ENCODE measurements around the gene MIP.
"Not testable (repeated sequence)": the region's sequence is repeated elsewhere in the genome, so short reads cannot be mapped to it uniquely, and the experiment has no call there.

The MIP gene

DNA sequence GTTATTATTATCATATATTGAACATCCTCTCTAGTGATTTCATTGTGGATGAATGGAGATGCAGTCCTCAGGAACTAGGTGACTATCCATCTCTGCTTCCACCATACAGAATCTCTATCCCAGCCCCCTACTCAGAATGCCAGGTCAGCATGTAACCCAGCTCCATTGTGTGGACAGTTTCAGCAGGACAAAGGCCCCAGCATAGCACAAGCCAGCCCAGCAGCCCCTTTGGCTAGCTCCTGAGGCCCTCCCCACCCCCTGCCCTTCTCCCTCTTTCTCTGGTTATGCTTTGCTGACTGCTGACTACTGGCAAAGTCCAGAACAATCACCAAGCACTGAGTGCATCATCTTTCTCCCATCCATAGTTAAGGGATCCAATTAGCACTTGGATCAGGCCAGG, 8.1 kb upstream of the MIP start:
- no peak for DNase-seq

- no peak for DNase-seq
Measured at GRCh38 chr12:56461235-56462159, 7.0 kb upstream of the MIP start.

DNA sequence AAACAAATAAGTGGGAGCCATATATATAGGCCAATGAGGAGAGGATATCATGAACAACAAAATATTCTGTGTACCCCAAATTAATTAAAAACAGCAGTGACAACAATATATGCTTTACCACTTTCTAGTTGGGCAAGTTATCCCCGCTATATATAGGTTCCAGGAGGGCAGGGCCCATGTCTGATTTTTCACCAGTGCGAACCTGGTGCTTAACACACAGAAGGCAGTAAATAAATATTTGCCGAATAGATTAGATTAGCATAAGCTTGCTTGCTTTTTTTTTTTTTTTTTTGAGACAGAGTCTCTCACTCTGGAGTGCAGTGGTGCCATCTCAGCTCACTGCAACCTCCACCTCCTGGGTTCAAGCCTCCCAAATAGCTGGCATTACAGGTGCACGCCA, 3.4 kb upstream of the MIP start:
- DNase-seq, result peak; percentile 47

GRCh38 chr12:56451147-56451546, 3.3 kb downstream of the MIP start:
- DNase-seq, result no peak

DNA sequence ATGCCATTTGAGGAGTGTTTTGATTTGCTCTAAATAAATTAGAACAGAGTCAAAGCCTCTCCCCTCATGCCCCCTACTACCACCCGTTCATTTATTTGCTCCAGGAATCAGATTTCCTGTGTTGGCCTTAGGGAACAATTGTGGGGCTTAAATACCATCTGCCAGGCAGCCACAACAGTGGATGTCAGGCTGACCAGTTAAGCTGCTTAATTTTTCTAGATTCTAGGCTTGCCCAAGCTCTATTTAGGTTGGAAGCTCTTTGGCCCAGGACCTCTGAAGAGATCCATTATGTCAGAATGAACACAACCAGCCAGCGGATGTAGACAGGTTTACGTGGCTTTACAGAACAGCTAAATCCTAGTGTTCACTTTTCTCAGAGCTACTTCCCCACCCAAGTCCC, 4.2 kb downstream of the MIP start:
- no peak for DNase-seq

DNA sequence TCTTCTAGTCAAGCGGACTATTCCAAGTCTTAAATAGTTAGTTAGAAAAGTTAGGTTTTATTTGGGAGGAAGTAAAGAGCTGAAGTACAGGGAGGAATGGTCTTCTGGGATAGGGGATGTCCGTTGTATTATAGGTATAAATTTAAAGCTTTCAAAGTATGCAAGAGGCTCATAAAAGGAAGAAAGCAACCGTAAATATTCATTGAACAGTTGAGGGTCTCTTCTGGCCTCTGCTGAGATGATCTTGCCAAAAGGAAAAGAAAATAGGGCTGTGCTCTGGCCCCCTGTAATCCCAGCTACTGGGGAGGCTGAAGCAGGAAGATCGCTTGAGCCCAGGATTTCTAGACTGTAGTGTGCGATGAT, 4.9 kb downstream of the MIP start:
- DNase-seq, result peak; percentile 44

GRCh38 chr12:56448860-56449621, 5.4 kb downstream of the MIP start, which contains the start of gene TIMELESS:
TSS of gene TIMELESS (minus strand) at chr12:56449426. CDS start at chr12:56434170, 15,256 bp downstream.
- peak; percentile 97 for DNase-seq

- DNase-seq, result peak; percentile 32
Measured at GRCh38 chr12:56443208-56443607, 11.2 kb downstream of the MIP start.

DNA sequence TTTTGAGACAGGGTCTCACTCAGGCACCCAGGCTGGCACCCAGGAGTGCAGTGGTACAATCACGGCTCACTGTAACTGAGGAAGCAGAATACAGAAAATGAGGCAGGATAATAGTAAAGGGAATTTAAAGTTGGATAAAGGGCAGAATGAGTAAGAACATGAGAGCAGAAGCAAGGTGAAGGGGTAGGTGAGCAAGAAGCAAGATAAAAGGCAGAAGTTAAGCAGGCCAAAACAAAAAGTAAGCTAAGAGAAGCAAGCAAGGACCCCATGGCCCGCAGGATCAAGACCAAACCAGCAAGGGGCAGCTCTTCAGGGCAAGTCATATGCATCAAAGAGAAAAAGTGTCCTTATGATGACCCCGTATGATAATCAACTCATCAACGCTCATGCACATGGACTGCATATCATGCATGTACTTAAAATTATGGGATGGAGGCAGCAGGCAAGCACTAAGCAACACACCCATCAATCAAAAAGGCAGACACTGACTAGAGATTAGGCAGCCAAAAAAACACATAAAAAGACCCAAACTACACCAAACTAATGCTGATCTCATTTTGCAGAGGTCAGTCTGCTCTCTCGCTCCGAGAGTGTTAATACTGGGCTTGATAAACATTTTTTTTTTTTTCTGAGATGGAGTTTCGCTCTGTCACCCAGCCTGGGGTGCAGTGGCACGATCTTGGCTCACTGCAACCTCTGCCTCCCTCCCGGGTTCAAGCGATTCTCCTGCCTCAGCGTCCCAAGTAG, 16.9 kb downstream of the MIP start:
- DNase-seq, result no peak

GRCh38 chr12:56434828-56435227, 19.6 kb downstream of the MIP start:
- no peak for DNase-seq

GRCh38 chr12:56431850-56432249, 22.6 kb downstream of the MIP start:
- DNase-seq, result no peak

DNA sequence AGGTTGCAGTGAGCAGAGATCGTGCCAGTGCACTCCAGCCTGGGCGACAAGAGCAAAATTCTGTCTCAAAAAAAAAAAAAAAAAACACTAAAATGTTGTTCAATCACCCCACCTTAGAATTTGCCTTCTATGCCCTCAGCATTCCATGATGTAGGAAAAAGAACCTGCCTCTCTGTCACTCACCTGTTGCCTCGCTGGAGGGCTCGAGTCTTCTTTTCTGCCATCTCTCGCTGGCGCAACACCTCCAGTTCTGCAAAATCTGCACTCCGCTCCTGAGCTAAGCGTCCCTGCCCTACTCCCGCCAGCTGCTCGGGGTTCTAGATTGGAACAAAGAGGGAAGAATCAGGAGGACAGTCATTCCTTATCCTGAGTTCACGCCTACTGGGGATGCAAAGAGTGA, 23.2 kb downstream of the MIP start:
- no peak for DNase-seq

DNA sequence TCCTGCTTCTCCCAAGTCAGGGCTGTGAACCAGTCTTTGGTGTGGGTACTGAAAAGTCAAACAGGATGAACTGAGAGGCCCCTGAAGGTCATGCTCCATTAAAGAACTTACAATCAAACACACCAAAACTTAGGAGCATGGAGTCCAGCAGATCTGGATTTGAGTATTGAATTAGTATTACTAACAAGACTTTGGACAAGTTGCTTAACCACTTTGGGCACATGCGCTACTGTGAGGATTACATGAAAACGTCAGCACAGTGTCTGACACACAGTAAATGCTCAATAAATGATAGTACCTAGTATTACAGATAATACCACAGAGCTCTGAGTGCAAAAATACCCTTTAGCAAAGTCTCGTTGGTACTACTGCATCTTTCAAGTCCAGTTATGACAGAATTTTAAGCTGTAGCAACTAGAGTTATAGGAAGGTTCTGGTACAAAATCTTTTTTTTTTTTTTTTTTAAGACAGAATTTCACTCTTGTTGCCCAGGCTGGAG, 28.5 kb downstream of the MIP start:
- no peak for DNase-seq

DNA sequence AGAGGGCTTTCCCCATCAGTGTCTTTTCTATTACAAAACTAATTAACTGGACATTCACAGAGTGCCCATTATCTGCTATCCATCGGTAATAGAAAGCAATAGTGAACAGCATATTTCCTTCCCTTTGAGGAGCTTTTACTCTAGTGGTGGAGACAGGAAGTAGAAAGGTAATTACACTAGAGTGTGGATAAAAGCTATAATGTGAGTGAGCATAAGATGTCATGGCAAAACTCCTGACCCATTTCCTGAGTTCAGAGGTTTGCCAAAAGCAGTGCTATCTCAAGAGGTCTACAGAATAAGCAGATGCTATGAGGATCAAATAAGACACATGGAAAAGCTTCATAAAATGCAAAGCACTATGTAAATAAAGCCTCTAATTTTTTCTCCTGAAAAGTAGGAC, 29.3 kb downstream of the MIP start:
- DNase-seq, result no peak

GRCh38 chr12:56420411-56420810, 34.0 kb downstream of the MIP start:
- no peak for DNase-seq

- DNase-seq, result no peak
Measured at GRCh38 chr12:56417739-56418138, 36.7 kb downstream of the MIP start.

DNA sequence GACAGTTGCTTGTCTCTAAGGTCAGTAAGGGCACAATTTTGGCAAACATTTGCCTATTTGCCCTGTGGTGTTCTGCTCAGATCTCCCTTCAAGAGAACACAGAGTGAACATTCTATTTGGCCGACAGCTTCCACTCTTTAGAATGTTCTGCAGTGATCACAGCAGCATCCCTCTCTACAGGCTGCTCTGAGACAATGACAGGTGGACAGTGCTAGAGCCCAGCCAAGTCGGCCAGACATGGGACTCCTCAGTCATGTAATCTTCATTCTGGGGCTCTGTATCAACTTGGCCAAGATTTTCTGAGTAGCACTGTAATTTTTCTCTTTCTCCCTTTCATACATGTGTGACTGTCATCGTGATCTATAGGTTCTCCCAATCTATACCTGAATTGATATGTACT, 40.1 kb downstream of the MIP start:
- no peak for DNase-seq

DNA sequence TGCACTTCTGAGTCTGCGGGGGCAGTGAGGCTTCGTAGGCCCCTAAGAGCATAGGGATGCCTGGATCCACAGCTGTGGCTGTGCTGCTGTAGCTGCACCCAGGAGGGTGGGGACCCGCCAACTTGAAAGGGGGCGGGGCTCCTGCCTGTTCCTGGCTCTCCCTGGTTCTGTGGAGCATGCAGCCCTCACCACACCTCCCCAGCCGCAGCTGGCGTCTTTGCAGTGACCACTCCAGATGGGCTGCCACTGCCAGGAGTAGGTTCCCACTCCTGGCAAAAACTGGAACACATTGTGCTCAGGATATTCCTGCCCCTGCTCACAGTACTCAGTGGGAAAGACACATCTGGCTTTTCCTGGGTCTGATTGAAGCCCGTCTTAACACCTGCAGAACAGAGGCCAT, 41.1 kb downstream of the MIP start:
- DNase-seq, result no peak

DNA sequence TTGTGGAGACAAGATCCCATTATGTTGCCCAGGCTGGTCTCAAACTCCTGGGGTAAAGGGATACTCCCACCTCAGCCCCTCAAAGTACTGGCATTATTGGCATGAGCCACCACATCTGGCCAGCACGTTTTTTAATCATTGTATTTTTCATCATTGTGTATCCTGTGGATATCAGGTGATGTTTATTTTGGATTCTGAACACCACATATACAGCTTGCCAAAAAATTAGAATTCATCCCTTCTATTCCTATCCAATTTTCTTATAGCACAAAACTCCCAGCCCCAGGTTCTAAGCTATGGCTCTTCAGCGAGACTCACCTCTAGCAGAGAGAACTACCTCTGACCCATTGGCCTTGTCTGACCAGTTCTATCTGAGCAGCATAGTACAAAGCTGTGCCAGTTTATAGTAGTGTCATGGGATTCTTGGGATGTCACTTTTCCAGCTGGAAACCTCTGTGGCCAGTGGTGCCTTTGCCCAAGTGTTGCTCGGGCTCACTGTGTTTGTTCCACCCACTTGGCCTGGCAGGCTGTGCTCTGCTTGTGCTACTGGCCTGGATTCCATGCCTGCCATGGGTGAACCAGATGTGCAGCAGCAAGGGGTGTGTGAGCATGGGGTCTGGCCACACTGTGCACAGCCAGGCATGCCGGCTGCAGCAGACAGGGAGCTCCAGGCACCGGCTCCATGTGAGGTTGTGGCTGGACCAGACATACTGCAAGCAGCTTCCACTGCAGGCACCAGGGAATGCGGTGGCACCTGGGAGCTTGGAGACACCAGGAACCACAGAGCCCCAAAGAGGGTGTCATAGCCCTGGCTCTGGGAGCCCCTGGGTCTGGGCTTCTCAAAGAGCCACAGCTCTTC, 42.4 kb downstream of the MIP start:
- no peak for DNase-seq

DNA sequence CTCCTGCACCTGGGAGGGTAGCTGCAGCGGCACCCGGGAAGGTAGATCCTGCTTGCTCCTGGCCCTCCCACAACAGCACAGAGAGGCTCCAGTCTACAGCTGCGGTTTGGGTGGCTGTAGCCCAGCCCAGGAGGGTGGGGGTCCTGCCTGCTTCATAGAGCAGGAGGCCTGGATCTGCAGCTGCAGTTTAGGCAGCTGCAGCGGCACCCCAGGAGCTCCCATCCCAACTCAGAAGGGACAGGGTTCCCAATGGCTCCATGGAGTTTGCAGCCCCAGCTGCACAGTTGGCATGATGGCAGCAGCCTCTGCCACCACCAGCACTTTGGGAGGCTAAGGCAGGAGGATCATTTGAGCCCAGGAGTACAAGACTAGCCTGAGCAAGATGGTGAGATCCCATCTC, 43.7 kb downstream of the MIP start:
- no peak for DNase-seq

DNA sequence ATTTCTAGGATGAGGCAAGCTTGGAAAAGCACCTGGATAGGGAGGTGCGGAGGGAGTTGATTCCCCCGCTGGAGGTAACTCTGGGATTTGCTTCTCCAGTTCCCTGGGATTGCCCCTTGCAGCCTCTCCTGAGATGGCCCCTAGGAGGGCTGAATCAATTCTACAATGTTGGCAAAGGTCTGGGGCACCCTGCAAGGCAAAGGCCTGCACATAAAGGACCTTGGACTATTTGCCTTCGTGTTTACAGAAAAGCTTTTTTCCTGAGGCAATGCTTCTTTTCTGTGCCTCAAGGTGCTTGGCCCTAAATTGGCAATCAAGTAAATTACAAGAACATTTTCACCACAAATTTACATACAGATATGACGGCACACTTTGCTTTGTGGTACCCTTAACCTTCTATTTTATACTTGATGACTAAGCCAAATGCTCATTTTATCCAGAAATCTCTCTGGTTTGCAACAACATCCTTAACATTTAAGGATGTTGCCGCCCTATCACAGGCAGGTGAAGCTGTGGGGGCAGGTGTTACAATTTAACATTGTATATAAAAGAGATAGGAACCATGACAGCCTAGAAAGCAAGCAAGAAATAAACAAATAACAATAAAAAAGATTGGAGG, 45.5 kb downstream of the MIP start:
- DNase-seq, result no peak

DNA sequence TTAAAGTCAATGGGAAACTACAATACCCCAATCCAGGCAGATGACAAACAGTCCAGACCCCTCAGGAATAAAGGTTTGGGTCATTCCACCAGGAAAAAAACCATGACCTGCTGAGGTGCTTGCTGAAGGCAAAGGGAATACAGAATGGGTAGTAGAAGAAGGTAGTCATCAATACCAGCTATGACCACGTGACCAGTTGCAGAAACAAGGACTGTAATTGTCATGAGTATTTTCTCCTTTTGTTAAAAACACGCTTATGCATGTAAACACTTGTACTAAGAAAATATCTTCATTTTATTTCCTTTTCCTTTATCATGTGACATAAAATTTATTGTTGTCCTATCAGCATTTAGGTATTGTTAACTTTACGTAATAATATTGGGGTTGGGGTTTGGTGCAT, 50.2 kb downstream of the MIP start:
- not testable (repeated sequence) for DNase-seq

Measured in DMS53 (cell line).